ENCODE data around the gene MARCHF4.

GRCh38 chr2:216335252-216335651 is 37.0 kb downstream of the MARCHF4 start:
- TF ChIP-seq CTCF (IDR thresholded peaks at IDR 0.05) (no peak), POLR2A (IDR thresholded peaks at IDR 0.05) (no peak)
